ENCODE results near the gene ZRANB1.
"Not testable (repeated sequence)": the region's sequence is repeated elsewhere in the genome, so short reads cannot be mapped to it uniquely, and the experiment has no call there.

ZRANB1 gene

DNA sequence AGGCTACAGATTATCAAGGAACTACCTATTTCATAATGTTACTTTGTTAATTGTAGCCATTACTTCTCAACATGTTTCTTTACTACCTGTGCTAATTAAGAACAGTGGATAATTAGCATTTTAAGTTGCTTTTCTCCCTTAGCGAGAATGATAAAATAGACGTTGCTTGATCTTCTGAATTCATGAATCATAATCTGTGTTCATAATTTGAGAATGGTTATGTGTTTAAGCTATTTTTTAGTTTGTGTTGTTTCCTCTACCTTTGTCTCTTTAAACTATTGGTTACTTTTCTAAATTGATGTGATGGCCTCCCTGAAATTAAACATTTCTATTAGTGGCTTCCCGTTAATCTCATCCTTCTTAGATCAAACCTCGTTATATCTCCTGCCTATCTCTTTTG lies at the start of gene ZRANB1:
ZRANB1 (plus strand) TSS at position 301 of the 400 bp plus-strand sequence. CDS start 371 bp downstream, outside the sequence.
- DNase-seq, result no peak

DNA sequence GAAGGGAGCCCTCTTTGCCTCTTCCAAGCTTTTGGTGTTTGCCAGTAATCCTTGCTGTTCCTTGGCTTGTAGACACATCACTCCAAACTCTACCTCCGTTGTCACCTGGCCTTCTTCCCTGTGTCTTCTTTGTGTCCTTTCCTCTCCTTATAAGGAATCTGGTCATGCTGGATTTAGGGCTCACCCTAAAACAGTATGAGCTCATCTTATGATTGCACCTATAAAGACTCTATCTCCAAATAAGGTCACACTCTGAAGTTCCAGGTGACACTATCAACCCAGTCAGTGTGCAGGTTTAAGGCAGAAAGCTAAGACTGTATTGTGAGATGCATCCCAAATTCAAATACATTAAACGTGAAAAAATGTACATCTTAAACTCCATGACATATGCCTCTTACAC lies 49.0 kb upstream of the ZRANB1 start:
- no peak for DNase-seq

DNA sequence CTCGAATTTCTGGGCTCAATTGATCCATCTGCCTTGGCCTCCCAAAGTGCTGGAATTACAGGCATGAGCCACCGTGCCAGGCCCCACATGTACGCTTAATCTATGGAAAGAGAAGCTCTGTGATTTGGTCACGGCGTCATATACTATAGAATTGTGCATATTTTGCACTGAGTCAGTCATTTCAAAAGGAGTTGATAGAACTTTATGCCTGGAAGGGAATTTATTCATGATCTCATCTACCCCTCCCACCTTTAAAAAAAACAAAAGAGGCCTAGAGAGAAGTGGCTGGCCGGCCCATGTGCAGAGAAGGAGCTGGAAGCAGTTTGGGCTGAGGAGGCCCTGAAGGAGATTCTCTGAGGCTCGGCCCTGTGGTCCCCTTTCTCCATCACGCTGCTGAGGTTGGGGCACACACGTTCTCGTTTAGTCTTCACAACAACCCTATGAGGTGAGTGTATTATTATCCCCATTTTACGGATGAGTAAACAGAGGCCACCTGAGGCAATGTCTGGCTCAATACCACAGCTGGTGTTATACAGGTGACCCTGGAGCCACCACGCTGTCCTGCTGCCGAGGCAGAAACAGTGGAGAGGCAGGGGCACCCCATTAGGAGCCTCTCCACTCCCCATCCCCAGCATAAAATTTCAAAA lies 47.2 kb upstream of the ZRANB1 start:
- DNase-seq, result no peak

DNA sequence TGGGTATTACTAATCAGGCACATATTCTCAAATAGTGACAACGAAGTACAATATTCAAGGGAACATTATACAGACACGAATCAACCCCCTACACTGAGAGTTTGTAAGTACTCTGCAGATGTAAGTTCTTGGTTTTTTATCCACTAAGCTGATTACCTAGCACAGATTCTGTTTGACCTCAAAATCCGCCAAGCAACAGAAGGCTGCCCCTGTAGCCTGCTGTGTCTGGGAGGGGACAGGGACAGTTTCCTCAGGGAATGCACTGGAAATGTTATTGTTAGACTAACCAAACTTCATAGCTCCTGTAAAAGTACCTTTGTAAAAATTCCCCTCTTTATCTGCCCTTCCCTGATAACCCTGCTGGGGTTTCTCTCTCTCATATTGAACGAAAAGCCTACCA lies 45.2 kb upstream of the ZRANB1 start:
- DNase-seq, result no peak

DNA sequence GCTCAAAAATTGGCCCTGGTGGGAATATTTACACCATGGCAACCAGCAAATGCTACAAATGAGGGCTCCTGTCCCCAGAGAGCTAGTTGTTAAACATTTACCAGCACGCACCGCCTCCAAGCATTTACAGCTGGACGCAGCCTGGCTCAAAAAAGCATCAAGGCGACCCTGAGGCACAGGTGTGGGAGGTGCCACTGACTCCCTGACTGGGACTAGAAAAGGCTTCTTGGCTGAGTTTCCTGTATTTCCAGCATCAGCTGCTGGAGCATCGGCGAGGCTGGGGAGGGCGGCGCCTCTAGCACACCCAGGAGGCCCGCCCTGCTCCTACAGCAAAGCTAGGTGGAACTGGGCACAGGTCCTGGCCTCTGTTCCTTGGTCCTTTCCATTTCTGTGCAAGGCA lies 43.5 kb upstream of the ZRANB1 start:
- DNase-seq, result no peak

DNA sequence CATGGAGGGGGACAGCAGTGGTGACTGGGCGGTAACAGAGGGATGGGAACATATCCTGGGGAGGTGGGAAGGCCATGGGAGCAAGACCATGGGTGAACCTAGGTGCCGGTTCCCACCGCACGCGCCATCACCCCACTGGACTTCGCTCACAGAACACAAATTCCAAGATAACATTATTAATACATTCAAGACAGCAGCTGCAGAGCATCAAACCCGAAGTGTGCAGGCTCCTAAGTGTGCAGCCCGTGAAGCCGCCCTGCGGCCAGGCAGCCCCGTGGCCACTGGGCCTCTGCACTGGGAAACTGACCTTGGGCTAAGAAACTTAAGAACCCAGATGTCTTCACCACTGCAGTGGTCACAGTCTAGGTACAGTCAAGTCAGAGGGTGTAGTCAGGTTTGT lies 42.8 kb upstream of the ZRANB1 start:
- no peak for DNase-seq

DNA sequence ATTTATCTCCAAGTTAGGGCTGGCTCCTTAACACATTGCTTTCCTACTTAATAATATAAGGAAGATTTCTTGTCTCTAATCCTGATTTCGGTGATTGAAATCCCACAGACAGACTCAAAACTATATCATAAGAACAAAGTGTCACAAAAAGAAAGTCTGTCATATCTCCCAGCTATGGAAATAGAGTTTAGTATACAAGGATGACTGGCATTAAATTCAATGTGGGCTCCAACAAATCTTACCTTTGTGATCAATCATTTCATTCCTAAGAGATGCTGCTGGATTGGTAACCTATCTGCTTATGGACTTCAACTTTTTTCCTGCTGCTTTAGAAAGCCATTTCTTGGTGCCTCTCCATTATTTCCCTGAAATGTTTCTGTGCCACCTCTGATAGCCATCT lies 39.5 kb upstream of the ZRANB1 start:
- no peak for DNase-seq

DNA sequence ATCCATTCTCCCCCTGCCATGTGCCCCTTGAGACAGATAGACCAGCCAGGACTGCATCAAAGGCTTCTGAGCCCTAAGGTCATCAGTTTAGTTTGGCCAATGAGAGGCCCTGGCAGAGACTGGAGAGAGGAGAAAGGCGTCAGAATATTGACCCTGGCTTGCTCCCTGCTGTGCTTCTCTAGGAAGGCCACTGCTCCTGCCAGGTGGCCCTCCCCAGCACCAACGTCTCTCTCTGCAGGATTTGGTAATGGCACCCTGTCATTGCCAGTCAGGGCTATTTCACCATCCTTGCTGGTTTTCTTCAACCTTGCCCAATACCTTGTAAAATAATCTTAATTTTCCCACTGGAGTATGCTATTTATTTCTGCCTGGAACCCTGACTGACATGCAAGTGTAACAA lies 38.8 kb upstream of the ZRANB1 start:
- no peak for DNase-seq

DNA sequence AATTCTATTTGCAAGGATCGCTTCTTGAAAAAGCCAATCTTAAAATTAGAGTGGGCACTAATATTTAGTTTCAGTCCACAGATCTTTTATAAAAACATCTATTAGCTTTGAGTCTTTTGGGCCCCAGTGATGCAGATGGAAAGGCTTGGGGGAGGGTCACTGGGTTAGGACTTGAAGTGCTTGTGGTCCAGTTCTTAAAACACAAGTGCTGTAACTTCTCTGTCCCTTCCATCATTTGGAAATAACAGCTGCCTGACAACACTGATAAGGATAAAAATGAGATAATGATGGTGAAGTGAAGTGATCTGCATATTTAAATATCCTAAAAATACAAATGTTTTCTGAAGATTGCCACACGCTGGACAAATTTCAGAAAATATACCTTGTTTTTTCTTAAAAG lies 37.1 kb upstream of the ZRANB1 start:
- DNase-seq, result no peak

DNA sequence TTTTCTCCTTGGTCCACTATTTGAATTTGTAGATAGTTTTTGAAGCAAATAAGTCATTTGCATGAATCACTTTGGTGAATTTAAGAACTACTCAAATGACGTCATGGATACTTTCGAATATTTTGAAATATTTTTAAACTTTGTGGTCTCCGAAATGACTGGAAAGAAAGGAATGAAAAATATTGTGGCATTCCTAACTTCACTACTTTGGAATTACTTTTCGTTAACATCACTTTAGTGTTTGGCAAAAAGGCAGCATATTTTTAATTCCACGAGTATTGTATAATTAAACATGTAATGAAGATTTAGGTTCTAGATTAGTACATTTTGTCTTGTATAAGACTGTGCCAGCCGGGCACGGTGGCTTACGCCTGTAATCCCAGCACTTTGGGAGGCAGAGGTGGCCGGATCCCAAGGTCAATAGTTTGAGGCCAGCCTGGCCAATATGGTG lies 35.3 kb upstream of the ZRANB1 start:
- no peak for DNase-seq

DNA sequence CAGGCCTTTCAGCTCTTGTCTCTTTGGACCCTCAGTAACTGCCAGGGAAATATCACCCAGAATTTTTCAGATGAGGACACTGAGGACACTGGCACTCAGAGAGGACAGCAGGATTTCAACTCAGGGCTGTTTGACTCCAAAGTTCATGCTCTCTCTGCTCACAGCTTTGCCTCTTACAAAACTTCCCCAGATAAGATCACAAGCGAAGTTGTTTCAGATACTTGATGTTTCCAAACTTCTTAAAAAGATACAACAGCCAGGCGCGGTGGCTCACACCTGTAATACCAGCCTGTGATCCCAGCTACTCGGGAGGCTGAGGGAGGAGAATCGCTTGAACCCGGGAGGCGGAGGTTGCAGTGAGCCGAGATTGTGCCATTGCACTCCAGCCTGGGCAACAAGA lies 32.4 kb upstream of the ZRANB1 start:
- no peak for DNase-seq

DNA sequence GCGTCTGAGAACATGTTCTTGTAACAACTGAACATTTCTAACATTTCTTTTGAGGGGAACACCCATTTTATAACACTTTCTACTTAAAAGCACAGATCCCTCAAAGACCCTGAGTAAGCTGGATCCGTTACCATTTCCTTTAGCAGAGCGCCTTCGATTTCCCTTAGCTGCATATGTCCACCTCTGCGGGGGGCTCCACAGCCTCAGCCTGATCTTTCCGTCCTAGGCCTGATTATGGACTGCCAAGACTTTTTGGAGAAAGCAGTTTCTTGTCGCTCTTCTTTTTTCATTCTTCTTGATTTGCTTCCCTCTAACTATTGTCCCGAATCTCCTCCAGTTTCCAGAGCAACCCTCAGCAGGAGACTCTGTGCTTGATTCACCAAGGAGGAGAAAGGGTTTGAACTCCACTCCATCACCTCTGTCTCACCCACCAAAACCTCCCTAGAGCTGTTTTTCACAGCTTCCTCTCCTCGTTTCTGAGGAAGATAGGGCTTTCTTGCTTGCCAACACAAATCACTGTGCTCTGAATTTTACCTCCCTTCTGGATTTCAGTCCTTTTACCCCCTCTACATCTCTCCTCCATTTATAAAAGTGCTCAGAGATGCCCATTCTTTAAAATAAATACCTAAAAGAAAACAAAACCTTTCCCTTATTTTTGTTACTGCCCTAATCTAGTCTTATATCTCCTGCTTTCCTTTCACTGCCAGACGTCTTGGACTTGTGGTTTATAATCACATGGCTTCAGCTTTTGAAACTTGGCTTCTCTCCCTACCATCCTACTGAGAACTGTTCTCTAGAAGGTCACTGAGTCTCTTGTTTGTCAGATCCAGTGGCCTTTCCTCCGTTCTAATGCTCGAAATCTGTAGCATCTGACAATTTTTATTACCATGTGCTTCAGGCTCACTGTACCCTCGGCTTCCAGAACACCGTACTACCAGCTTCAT lies 30.5 kb upstream of the ZRANB1 start:
- no peak for DNase-seq

DNA sequence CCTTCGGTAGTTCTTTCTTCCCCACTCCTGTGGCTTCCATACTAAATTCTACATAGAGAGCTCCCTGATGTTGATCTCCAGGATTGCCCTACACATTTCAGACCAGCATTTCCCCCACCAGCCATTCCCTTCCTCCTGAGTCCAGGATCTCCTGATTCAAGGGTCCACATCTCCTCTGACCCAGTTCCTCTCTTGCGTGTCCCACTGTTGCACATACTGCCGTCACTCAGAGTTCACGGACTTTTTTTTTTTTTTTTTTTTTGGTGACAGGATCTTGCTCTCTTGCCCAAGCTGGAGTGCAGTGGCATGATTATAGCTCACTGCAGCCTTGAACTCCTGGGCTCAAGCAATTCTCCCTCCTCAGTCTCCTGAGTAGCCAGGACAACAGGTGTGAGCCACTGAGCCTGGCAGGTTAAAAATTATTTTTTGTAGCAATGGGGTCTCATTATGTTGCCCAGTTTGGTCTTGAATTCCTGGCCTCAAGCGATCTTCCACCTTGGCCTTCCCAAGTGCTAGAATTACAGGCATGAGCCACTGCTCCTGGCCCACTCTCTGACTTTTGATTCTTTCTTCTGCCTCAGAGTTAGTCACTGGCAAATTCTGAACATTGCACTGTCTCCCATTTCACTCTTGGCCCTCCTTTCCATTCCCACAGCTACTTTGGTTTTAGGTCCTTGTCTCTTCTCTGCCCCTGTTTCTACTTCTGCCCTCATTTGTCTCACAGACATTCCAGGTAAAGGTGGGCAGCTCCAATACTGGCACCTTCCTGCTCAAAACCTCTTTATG lies 29.6 kb upstream of the ZRANB1 start:
- no peak for DNase-seq

DNA sequence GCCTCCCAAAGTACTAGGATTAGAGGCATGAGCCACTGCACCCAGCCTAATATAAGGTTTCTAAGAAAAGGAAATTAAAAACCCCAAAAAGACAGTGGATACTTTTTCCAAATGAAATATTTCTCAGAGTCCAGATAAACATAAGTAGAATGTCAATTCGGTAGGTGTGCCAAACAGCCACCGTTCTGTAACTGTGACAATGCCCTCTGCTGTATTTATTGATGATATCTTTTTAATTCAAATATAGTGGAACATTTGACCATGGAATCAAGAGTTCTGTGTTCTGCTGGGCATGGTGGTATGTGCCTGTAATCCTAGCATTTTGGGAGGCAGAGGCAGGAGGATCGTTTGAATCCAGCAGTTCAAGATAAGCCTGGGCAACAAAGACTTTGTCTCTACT lies 28.8 kb upstream of the ZRANB1 start:
- no peak for DNase-seq

DNA sequence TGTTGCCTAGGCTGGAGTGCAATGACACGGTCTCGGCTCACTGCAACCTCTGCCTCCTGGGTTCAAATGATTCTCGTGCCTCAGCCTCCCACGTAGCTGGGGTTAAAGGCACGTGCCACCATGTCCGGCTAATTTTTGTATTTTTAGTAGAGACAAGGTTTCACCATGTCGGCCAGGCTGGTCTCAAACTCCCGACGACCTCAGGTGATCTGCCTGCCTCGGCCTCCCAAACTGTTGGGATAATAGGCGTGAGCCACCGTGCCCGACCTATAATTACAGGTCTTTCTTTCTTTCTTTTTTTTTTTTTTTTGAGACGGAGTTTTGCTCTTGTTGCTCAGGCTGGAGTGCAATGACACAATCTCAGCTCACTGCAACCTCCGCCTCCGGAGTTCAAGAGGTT lies 27.5 kb upstream of the ZRANB1 start:
- DNase-seq, result not testable (repeated sequence)

DNA sequence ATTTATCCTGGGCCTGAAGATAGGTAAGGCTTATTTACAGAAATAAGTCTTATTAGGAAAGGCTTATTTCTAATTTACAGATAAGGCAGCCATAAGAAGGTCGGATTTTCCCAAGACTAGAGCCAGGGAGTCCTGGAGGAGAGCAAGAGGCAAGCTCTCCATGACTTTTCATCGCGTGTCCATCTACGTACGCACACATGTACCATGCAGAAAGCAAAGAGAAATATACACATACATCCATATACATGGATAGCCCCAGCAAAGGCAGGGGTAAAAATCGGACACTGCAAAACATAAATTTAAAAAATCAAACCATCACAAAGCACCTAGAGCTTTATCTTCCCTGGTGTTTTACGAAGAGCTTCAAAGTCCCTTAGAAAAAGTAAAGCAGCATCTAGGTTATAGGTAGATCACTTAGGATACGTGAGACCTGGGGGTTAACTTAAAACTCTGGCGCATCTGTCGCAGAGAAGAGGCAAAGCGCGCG lies 25.8 kb upstream of the ZRANB1 start:
- DNase-seq, result peak; percentile 27

DNA sequence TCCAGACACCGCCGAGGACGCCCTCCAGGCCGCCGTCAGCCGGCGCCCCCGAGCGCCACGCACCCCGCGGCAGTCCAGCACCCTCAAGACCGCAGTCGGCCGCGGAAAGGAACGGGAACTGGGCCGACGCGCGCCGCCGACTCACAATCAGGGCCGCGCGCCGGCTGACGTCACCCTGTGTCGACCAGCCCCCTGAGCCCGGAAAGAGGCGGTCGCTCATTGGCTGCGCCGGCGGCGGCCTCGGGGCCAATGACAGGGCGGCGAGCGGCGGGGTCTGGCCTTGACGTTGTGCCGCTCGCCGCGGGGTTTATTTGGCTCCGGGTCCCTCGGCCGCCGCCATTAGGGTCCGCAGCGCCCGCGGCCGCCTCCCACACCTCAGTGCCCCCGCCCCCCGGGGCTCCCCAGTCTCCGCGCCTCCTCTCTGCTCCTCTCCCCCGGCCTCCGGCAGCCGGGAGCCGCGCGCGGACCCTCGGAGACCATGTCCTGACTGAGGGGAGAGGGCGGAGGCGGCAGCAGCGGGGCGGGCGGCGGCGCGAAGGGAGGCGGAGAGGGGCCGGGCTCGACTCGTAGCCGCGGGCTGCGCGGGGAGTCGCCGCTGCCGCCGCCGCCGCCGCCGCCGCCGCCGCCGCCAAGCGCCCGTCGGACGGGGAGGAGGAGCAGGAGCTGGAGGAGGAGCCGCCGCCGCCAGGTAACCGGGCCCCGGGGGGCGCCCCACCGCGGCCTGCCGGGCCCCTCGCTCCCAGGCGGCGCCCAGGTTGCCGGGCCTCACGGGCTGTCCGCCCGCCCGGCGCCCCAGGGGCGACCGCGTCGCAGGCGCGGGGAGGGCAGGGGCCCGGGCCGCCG lies 25.1 kb upstream of the ZRANB1 start:
- DNase-seq, result peak; percentile 98

DNA sequence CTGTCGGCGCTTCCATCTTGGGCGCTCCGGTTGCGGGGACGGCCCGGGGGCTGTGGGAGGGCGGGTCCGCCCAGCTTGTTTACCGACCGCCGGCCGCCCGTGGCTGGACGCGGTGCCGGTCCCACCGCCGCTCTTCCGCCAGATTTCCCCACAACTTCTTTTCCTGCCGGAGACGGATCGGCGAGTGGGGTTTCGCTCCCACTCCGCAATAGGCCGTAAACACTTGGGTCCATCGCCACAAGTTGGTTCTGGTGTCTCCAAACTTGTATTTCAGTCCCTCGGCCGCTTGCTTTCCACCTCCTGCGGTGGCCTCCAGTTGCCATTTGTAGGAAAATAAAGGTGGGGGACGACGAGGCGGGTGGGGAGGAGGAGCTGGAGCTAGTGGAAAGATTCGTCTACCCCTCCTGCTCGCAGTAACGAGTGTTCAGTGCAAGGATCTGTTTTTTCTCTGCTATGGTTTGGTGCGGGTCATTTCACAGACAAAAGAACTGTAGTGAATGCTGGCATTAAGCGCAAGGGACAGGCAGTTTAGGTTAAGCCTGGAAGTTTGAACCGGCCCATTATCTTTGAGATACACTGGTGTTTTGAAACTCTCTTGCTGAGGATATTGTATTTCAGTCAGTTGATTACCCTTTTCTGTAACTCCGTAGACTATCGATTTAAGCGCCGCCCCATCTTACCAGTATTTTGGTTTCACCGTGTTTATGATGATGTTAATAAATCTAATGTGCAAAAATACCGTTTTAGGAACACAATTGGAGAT lies 24.3 kb upstream of the ZRANB1 start:
- peak; percentile 57 for DNase-seq

DNA sequence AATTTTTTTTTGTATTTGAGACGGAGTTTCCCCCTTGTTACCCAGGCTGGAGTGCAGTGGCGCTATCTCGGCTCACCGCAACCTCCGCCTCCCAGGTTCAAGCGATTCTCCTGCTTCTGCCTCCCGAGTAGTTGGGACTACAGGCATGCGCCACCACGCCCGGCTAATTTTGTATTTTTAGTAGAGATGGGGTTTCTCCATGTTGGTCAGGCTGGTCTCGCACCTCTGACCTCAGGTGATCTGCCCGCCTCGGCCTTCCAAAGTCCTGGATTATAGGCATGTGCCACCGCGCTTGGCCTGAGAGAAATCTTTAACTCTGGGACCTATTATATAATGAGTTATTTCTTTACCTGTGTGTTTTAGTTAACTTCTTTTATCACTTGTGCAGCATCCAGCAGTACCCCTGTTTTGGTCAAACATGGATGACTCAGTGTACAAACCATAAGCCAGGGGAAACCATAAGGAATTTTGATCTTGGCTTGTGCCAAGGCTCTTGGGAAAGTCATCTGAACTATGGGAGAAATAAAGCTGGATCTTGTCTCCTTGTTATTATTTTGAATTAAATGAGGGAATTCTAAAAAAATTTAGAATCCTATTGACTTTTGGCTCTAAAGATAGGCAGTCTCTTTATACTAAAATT lies 23.6 kb upstream of the ZRANB1 start:
- DNase-seq, result no peak

DNA sequence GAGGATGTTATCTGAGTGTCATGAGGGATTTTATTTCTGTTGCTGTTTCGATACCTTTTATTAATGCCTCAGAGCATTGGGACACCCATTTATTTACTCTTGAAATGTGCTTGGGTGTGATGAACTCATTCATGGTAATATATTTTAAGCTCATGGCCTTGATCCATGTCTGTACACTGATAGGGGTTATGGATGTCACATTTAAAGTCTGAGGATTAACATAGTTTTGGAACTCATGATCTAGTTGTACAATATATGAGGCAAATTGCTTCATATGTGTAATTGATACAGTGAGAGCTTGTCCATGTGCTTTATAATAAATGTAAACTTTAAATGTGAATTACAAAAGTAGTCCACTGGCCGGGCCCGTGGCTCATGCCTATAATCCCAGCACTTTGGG lies 23.0 kb upstream of the ZRANB1 start:
- DNase-seq, result no peak

DNA sequence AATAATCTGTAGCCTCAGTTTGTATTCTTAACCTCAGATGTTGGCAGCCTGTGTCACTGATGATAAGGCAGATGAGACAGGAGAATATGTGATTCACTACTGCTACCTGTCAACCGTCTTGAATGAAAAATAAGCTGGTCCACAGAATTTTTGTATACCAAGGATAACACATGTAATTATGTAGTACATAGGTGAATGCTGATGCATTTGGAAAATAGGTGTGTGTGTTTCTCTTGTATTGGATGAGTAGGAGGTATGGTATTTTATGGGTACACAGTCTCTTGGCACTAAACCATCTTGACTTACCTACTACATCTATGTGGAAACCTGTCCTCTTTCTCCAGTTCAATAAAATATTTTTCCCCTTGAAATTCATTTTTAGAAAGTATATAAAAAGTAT lies 20.7 kb upstream of the ZRANB1 start:
- no peak for DNase-seq

Data from stimulated activated CD8-positive, alpha-beta memory T cell treated with anti-CD3 and anti-CD28 coated beads, Interleukin-4, amount 100 ng/mL, for 48 hours (primary cell).